ENCODE data around the gene MED9.

The MED9 gene

GRCh38 chr17:17492085-17492484, 15.3 kb downstream of the MED9 start:
- no peak for DNase-seq

GRCh38 chr17:17492571-17492970, 15.8 kb downstream of the MED9 start:
- DNase-seq: no peak

DNA sequence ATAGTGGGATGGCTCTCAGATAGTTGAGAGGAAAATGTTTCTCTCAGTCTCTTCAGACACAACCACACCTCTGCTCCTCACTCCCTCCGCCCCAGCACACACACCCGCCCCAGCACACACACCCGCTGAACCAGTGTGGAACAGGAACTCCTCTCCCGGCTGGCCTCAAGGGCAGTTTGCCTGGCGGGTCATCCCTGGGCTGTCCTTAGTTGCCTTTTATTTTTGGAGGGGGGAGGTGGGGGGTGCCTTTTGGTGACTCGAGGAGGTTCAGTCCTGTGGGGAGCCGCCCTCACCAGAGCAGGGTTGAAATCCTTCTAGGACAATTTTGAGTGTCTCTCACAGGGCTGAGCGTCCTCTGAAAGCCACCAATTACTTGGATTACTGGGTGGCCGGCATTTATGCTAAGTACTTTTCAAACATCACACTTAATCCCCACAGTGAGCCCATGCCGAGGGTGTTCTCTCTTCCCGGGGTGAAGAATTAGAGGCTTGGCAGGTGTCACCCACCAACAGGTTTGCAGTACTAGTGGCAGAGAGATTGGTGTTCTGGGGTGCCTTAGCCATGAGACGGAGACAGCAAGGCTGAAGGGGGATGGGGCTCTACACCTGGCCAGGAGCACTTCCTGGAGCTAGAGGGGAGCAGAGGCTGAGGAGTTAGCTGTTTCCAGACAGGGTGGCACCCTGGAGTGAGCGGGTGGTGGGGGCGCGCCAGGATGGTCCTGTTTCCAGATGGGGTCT, 16.6 kb downstream of the MED9 start:
- DNase-seq: no peak

DNA sequence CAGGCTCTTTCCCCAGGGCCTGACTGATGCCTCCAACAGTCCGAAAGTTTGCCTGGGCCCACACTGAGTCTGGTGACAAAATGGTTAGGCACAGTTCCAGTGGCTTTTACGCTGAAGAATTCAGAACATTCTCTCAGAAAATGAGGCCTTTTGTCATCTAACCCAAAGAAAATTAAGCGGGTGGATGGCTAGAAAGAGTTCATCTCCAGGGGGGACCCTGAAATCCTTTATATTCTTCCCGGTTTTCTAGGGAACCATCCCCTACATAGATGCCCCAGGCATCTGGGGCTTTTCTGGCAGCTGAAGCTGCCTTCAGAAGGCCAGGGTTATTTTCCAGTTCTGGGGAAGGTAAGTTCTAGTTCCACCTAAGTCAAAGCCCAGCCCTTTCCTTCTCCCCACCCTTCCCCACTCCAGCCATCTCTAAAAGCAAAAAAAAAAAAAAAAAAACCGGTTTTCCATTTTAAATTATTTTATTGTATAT, 17.2 kb downstream of the MED9 start:
- no peak for DNase-seq

- DNase-seq: no peak
Measured at GRCh38 chr17:17494499-17494869, 17.7 kb downstream of the MED9 start.

GRCh38 chr17:17494870-17495535, 18.2 kb downstream of the MED9 start:
- no peak for DNase-seq

DNA sequence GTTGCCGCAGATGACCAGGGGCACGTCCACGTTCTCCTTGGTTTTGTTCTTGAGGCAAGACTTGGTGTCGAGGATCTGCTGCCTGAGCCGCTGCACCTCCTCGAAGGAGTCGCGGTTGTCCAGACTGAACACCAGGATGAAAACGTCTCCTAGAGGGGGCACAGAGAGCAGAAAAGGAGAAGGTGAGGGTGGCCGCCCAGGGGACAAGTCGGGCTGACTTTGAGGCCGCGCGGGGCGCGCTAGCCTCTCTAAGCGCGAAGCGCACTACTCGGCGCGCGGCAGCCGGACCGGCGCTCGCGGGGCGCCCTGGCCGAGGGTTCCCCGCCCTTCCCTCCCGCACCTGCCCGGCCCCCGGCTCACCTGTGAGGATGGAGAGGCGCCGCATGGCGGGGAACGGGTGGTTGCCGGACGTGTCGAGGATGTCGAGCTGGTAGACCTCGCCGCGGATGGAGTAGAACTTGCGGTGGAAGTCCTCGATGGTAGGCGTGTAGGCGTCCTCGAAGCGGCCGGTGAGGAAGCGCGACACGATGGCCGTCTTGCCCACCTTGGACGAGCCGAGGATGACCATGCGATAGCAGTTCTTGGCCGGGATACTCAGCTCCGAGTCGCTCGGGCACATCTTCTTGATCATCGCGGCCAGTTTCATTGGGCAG, 18.9 kb downstream of the MED9 start:
- no peak for DNase-seq

DNA sequence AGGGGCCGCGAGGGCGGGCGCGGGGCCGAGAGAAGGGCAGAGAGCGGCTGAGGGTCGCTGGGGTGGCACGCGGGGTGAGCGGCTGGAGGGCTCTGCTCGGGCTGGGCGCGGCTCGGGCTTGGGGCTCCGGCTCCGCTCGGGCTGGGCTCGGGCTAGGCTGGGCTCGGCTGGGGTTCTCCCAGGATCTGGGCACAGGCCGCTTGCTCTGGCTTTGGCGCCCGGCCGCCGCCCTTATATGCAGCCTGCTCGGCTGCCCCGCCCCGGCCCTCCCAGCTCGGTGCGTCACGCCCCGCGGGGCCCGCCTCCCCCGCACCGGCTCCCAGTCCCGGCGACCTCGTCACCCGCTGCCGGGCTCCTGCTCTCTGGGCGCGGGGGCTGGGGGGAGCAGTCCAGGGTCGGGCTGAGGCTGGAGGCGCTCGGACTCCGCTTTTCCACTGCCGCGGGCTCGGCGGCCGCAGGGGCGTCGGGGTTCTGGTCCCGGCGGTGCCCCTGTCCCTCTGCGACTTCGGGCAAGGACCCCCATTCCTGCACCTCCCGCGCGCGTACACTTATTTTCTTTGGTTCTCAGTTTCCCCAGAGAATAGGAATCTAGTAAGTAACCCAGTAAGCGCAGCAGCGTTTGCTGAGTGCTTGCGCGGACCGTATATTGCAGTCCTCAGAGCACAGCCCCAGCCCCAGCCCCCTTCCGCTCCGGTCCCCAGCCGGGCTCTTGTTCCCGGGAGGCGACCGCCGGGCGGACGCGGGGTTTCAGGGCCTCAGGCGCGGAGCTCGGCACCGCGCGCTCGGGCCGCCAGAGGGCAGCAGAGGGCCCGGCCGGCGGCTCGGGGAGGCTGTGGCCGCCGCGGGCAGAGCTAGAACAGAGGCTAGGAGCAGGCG, 19.6 kb downstream of the MED9 start, which contains the start of gene RASD1:
Gene RASD1 (minus strand): TSS at position 207 of the 876 bp plus-strand sequence. CDS start 214 bp downstream, outside the sequence.
- DNase-seq: peak; percentile 28

DNA sequence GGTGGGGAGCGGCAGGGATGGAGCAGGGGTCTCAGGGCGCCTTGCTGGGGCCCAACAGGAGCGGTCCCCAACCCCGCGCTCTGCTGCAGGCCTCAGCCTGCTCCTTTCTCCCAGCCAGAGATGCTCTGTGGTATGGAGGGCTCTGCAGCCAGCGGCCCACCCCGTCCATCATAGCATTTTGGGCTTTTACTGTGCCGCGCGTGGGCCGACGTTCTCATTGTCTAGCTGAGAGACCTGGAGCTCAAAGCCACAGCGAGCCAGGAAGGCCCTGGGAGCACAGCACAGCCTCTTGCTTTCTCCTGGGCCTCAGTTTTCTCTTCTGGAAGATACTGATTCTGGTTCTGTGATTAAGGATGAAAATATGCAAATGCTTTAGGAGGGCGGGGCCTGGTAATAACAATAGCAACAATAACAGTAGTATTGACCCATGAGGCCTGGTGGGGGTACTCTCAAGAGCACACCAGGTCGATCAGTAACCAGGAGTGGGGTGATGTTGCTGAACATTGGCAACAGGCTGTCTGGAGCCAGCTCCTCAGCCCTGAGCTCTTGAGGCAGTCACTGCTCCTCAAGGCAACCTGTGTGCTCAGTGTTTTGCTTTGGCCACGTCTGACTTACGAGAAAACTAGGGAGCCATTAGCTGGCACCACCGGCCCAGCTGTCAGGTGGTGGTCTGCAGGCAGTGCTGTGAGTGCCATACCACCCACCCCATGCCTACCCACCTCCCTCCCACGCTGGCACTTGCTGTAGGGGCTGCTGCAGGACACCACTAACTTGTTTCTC, 20.5 kb downstream of the MED9 start:
- no peak for DNase-seq

DNA sequence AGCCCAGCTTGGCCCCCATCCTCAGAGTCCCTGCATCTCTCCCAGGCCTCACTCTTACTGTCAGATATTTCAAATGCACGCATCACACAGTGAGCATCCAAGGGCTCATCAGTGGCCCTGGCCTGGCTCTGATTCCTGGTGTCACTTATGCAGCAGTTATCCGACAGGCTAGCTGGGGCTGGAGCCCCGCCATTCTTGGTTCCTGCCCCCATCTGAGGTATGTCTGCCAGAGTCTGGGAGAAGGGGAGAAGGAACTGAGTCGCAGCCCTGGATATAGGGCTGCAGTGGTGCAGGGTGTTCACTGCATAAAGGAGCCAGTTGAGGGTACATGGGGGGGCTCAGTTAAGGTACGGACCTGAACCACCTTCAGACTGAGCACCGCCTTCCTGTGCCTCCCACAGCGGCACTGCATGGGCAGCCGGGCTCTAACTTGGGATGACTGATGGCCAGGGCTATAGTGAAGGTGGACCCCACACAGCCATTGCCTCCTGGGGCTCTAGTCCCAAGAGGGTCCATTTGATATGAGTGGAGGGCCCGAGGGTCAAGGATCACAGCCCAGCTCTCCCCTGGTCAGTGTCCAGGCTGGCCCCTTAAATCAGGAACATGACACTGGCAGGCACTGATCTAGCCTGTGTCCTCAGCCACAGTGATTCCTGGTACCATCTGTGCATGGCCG, 21.2 kb downstream of the MED9 start:
- no peak for DNase-seq

- DNase-seq: no peak
Measured at GRCh38 chr17:17498606-17499301, 22.0 kb downstream of the MED9 start.

DNA sequence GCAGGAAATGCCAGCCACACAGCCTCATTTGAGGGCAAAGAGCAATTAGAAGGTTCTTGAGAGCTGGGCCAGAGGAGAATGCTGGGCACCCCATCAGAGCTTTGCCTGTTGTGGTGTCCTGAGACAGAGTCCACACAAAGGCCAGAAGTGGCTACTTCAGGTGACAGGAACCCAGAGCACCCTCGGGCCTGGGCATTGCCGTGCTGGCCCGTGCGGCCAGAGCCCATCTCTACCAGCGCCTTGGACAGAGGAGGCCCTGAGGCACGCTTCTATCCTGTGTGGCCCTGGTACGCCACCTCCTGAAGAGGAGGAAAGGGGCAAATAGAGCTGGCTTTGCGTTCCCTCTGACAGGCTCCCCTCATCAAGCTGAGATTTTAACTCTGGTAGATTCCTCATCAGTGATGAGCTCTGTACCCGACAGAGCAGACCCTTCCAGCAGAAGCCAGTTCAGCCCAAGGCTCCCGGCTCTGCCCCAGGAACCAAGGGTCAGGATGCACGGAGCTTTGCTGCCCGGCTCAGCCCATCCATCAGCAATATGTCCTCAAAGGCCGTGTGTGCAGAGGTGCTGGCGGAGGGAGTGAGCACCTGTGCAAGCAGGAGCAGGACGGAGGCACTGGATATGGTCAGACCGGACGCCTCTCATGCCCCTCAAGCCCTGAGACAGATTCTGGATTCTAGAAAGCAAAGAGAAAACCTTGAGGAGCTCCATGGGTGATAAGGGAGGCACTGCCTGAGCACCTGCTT, 22.8 kb downstream of the MED9 start:
- DNase-seq: no peak

GRCh38 chr17:17500999-17501605, 24.3 kb downstream of the MED9 start:
- no peak for DNase-seq

DNA sequence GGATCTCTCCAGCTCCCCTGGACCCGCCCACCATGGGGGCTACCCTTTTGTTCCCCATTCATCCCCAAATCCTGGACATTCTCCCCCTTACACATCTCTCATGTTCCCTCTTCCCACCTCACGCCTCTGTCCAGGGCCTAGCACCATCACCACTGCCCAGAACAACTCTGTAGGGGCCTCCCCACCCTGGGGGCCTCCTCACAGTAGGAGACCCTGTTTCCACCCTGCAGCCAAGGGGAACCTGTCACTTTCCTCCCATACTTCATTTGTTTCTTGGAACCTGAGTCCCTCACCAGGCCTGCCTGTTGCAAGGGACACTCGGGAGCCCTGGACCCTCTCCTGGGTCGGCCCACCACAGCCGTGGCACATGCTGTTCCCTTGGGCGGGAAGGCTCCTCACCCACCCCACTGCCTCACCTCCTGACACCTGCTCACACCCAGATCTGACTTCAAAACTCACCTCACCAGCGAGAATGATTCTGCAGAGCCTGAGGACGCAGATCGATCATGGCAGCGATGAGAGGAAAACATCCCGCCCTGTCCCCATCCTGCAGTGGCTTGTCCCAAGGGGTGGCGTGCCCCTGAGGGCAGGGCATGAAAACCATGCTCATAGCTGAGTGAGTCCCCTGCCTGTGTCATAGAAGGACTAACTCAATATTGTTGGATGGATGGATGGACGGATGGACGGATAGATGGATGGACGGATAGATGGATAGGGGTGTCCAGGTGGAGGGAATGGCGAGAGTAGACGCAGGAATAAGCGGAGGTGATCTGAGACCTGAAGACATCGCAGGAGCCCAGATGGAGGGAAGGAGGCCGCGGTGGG, 26.2 kb downstream of the MED9 start:
- DNase-seq: no peak

DNA sequence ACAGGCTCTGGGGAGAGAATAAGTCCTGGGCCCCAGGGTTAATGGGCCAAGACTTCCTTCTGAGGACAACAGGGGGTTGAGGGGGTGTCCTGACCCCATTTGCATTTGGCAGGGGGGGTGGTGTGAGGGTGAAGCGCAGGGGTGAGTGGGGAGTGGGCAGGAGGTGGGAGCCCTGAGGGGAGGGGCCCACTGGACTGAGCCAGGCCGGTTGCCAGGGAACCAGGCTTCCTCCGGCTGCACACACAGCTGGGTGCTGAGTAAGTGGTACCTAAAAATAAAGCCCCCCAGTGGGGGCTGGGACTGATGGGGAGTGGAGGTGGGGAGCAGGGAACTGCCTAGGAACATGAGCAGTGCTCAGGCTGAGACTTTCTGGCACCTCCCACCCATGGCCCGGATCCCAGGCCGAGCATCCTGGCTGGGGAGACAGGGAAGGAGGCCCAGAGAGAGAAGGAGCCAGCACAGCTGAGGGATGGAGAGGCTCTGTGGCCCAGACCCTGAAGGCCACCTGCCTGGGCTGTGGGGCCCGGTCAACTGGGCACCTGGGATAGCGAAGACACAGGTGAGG, 26.8 kb downstream of the MED9 start:
- no peak for DNase-seq

GRCh38 chr17:17504341-17505140, 27.7 kb downstream of the MED9 start:
- DNase-seq: no peak

- no peak for DNase-seq
Measured at GRCh38 chr17:17505151-17505550, 28.4 kb downstream of the MED9 start.
